Measurements from ENCODE around the gene OR7G3. TPM values are rescaled to one million over a fixed set of nuclear protein-coding genes. Genes with fewer than 3 reads are reported as not detected.

Gene OR7G3
- total and polyA plus RNA-seq, 2 of the 8 experiments (the other 6 are each of a cell fraction or from before 2014, with no cell fraction given) = not detected

GRCh38 chr19:9156304-9156703, 29.6 kb upstream of the OR7G3 start:
- H4K5ac ChIP-seq (ENCODE audit: insufficient read length, low read depth, low read length) = no peak overlapping the region
- H2BK120ac ChIP-seq (replicated peaks; ENCODE audit: low read depth, low read length) = no peak overlapping the region
- peaks cover 29 to 78% (median 57%) of the 10 kb centered on the region in 4 experiments for H3K36me3 ChIP-seq (ENCODE audit: control insufficient read depth in 2 of 4, insufficient read depth in 4 of 4, low read length in 3 of 4)
- peaks cover 22 to 60% of the 10 kb centered on the region in 2 experiments for H3K79me2 ChIP-seq (ENCODE audit: control insufficient read depth in 1 of 2, insufficient read depth in 2 of 2, low read length in 2 of 2)
- H3K27me3 ChIP-seq (replicated peaks in 1 of 4; ENCODE audit: control insufficient read depth in 3 of 4, extremely low read depth in 1 of 4, insufficient read depth in 3 of 4, low read length in 3 of 4) = no peaks in the 10 kb centered on the region
- no peak overlapping the region for H3K4ac ChIP-seq (replicated peaks; ENCODE audit: insufficient read length, low read depth, low read length)
- no peak overlapping the region for H3K4me3 ChIP-seq (ENCODE audit: extremely low read depth in 1 of 4, insufficient read depth in 2 of 4, low read depth in 3 of 4, low read length in 4 of 4)
- no peak overlapping the region for H3K56ac ChIP-seq (replicated peaks; ENCODE audit: insufficient read length, low read depth, low read length)
- H3K4me2 ChIP-seq (ENCODE audit: insufficient read depth in 1 of 2, low read depth in 2 of 2, low read length in 2 of 2) = no peak overlapping the region
- TF ChIP-seq, protein P1, sequence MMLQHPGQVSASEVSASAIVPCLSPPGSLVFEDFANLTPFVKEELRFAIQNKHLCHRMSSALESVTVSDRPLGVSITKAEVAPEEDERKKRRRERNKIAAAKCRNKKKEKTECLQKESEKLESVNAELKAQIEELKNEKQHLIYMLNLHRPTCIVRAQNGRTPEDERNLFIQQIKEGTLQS (IDR thresholded peaks at IDR 0.05; ENCODE audit: insufficient read depth, low read depth, low read length) = no peak
- no peak for TF ChIP-seq SIX5 (IDR thresholded peaks at IDR 0.05; ENCODE audit: low read depth, low read length)
- no peak for TF ChIP-seq HDAC2 (IDR thresholded peaks at IDR 0.05; ENCODE audit: borderline replicate concordance in 1 of 2, low read depth in 2 of 2, low read length in 2 of 2)
- no peak for TF ChIP-seq CHD1 (IDR thresholded peaks at IDR 0.05; ENCODE audit: low read depth, low read length)
- TF ChIP-seq CBX8 (IDR thresholded peaks at IDR 0.05; ENCODE audit: borderline replicate concordance, low read depth, low read length) = no peak
- no peak for TF ChIP-seq CBX5 (IDR thresholded peaks at IDR 0.05; ENCODE audit: low read depth, low read length)
- no peak for TF ChIP-seq FOSL1 (IDR thresholded peaks at IDR 0.05; ENCODE audit: insufficient read depth, low read depth, low read length)
- no peak for TF ChIP-seq RAD21 (IDR thresholded peaks at IDR 0.05 in 1 of 2, conservative IDR thresholded peaks at IDR 0.05 in 1 of 2; ENCODE audit: low read depth in 2 of 2, low read length in 2 of 2)
- TF ChIP-seq SP4 (IDR thresholded peaks at IDR 0.05; ENCODE audit: low read length) = no peak
- TF ChIP-seq, protein P2, sequence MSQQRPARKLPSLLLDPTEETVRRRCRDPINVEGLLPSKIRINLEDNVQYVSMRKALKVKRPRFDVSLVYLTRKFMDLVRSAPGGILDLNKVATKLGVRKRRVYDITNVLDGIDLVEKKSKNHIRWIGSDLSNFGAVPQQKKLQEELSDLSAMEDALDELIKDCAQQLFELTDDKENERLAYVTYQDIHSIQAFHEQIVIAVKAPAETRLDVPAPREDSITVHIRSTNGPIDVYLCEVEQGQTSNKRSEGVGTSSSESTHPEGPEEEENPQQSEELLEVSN (IDR thresholded peaks at IDR 0.05) = no peak
- 100% methylated on average over 1 of the region's 1 CpG; no CpG with 5 or more reads in 1 of the 2 experiments for WGBS, 2 experiments (ENCODE audit: extremely low coverage in 1 of 2, insufficient coverage in 1 of 2, insufficient read length in 1 of 2, insufficient replicate concordance in 2 of 2, low coverage in 1 of 2, low lambda C conversion rate in 2 of 2, missing lambda C conversion rate in 1 of 2)
- H2BK15ac ChIP-seq (ENCODE audit: low read length) = no peak overlapping the region
- H3K79me1 ChIP-seq (ENCODE audit: low read depth, low read length) = peaks cover 11% of the 10 kb centered on the region
- FAIRE-seq = no peak
- peaks cover 17 to 24% of the 10 kb centered on the region in 2 experiments for H3K9me3 ChIP-seq (ENCODE audit: insufficient read depth in 2 of 2, low read depth in 1 of 2, low read length in 1 of 2)
- ChIA-PET POLR2A (ENCODE audit: partially characterized antibody) (interaction anchor here (1.1 kb wide), 1 partner anchor 18 kb away, joined by 3 read pairs; no protein-coding TSS in a partner anchor), CTCF (ENCODE audit: partially characterized antibody) (interaction anchor here (0.7 kb wide), 1 partner anchor 726 kb away, joined by 3 read pairs; no protein-coding TSS in a partner anchor)
- no peak overlapping the region for H3K18ac ChIP-seq (ENCODE audit: extremely low read depth, low read length)
- no peak overlapping the region for H2BK5ac ChIP-seq (ENCODE audit: low read depth, low read length)
- H4K8ac ChIP-seq (ENCODE audit: extremely low read depth, insufficient read depth, low read length) = no peak overlapping the region
- H3K14ac ChIP-seq (ENCODE audit: insufficient read length) = no peak overlapping the region
- H3K27ac ChIP-seq (ENCODE audit: low read depth, low read length) = no peak overlapping the region
- H3K9ac ChIP-seq (replicated peaks in 1 of 4; ENCODE audit: extremely low read depth in 1 of 4, low read depth in 3 of 4, low read length in 3 of 4) = no peak overlapping the region
- no peak overlapping the region for H2BK12ac ChIP-seq (ENCODE audit: low read depth, low read length)
- no peak overlapping the region for H2AK5ac ChIP-seq (ENCODE audit: low read depth, low read length)
- no peak overlapping the region for H4K91ac ChIP-seq (replicated peaks; ENCODE audit: insufficient read length, low read length)
- H3K4me1 ChIP-seq (replicated peaks in 1 of 4; ENCODE audit: control insufficient read depth in 3 of 4, insufficient read depth in 4 of 4, low read length in 3 of 4) = no peaks in the 10 kb centered on the region
- DNase-seq (ENCODE audit: low read depth in 1 of 2, low spot score in 2 of 2) = no peak
- no peak overlapping the region for H2AFZ ChIP-seq (ENCODE audit: low read length)
- H4K20me1 ChIP-seq (replicated peaks in 1 of 2; ENCODE audit: control insufficient read depth in 1 of 2, insufficient read depth in 2 of 2, low read length in 2 of 2) = peaks cover 3 to 11% of the 10 kb centered on the region in 2 experiments
- no peak overlapping the region for H2BK20ac ChIP-seq (ENCODE audit: low read length)
- no peak overlapping the region for H3K23ac ChIP-seq (ENCODE audit: insufficient read length)
- H3K23me2 ChIP-seq (ENCODE audit: low read depth, low read length) = no peaks in the 10 kb centered on the region

Measured in H1 (cell line).